NB4 (cell line): ENCODE data around the gene CACNA1D.
"Not testable (repeated sequence)": the region's sequence is repeated elsewhere in the genome, so short reads cannot be mapped to it uniquely, and the experiment has no call there.

Experiments used
- DNase-seq: peaks from one replicate; pipeline ENCODE4 v3.0.0; 2010; ENCODE audit warnings: low read depth
- H3K4me3 ChIP-seq: one replicate; pipeline ENCODE4 v1.5.1; 2011; ENCODE audit warnings: mild to moderate bottlenecking, low read depth, low read length, moderate library complexity
- CTCF ChIP-seq: IDR thresholded peaks from one replicate; pipeline ENCODE4 v1.5.1; 2012; ENCODE audit warnings: low read depth, low read length
- MAX ChIP-seq: IDR thresholded peaks from 2 replicates; pipeline ENCODE4 v1.6.1; 2011; ENCODE audit warnings: low read depth, low read length
- MYC ChIP-seq: IDR thresholded peaks from 2 replicates; pipeline ENCODE4 v1.6.1; 2011; ENCODE audit warnings: low read depth, low read length
- POLR2A ChIP-seq: IDR thresholded peaks from 2 replicates; pipeline ENCODE4 v1.6.1; 2011; ENCODE audit warnings: mild to moderate bottlenecking; ENCODE audit not compliant: insufficient read length; ENCODE audit errors: extremely low read depth

Gene CACNA1D

GRCh38 chr3:53635041-53635440 lies 140.6 kb downstream of the CACNA1D start:
- no peak overlapping the region for H3K4me3 ChIP-seq
- TF ChIP-seq MYC, result no peak
- TF ChIP-seq CTCF, result no peak
- no peak for TF ChIP-seq MAX
- no peak for TF ChIP-seq POLR2A
- no peak for DNase-seq

- not testable (repeated sequence) for H3K4me3 ChIP-seq, DNase-seq
Measured at GRCh38 chr3:53638806-53639205, 144.4 kb downstream of the CACNA1D start.

- TF ChIP-seq CTCF (no peak), MAX (no peak), POLR2A (no peak), MYC (no peak)
- no peak for DNase-seq
- no peak overlapping the region for H3K4me3 ChIP-seq
Measured at GRCh38 chr3:53641397-53641796, 147.0 kb downstream of the CACNA1D start.

GRCh38 chr3:53642211-53642610 lies 147.8 kb downstream of the CACNA1D start:
- H3K4me3 ChIP-seq, result no peak overlapping the region
- TF ChIP-seq MYC (no peak), MAX (no peak), CTCF (no peak), POLR2A (no peak)
- DNase-seq, result no peak

- H3K4me3 ChIP-seq, result no peak overlapping the region
- no peak for TF ChIP-seq MYC
- no peak for TF ChIP-seq POLR2A
- TF ChIP-seq CTCF, result no peak
- TF ChIP-seq MAX, result no peak
- no peak for DNase-seq
Measured at GRCh38 chr3:53643757-53644156, 149.3 kb downstream of the CACNA1D start.

GRCh38 chr3:53645754-53646153 lies 151.3 kb downstream of the CACNA1D start:
- H3K4me3 ChIP-seq, result no peak overlapping the region
- no peak for DNase-seq
- no peak for TF ChIP-seq MYC
- TF ChIP-seq CTCF, result no peak
- TF ChIP-seq MAX, result no peak
- no peak for TF ChIP-seq POLR2A
